ENCODE measurements around the gene FDXR.

DNA sequence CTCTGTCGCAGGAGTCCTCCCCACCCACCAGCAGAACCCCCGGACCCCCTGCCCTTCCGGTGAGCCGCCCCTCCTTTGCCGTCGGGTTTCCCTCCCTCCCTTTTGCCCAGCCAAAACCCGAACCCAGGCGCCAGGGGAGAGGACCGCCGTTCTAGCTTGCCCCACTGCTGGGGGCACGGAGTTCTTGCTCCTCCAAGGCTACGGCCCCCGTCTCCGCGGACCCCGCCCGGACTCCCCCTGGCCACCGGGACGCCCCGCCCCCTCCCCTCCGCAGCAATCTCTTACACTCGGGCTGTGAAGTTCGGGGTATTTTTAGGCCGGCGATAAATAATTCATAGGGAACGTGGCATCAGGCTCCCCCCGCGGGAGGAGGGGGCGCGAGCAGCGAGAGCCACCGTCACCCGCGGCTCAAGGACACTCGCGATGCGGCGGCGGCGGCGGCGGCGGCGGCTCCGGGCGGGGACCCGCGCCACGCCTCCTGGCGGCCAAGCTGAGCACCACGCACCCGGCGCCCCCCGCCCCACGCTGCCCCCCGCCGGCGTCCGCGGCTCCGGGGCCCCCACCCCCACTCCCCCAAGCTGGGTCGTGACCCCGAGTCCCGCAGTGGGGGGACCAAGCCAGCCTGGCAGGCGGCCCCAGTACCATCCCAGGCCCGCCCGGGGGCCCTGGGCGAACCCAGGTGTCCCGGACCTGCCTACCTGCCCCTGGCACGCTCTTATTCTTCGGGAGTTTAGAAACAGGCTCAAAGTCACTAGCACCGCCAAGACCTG, 13.2 kb downstream of the FDXR start, which contains the start of gene GRIN2C:
- TF ChIP-seq GATA3 (IDR thresholded peaks at IDR 0.05; ENCODE audit: low read depth, low read length) (no peak), GATA2 (IDR thresholded peaks at IDR 0.05; ENCODE audit: low read depth, low read length) (no peak)

Measured in SH-SY5Y (cell line).